Activated CD4-positive, CD25-positive, alpha-beta regulatory T cell treated with anti-CD3 and anti-CD28 coated beads, Interleukin-2, amount 50 U/mL, for 72 hours (primary cell): ENCODE measurements around the gene PCDHA9.

ENCODE experiments used
- DNase-seq: peaks from one replicate; pipeline ENCODE4 v3.0.0; 2021

The PCDHA9 gene

DNA sequence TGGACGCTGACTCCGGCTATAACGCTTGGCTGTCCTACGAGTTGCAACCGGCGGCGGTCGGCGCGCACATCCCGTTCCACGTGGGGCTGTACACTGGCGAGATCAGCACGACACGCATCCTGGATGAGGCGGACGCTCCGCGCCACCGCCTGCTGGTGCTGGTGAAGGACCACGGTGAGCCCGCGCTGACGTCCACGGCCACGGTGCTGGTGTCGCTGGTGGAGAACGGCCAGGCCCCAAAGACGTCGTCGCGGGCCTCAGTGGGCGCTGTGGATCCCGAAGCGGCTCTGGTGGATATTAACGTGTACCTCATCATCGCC lies 29.0 kb downstream of the PCDHA9 start:
- DNase-seq: no peak

DNA sequence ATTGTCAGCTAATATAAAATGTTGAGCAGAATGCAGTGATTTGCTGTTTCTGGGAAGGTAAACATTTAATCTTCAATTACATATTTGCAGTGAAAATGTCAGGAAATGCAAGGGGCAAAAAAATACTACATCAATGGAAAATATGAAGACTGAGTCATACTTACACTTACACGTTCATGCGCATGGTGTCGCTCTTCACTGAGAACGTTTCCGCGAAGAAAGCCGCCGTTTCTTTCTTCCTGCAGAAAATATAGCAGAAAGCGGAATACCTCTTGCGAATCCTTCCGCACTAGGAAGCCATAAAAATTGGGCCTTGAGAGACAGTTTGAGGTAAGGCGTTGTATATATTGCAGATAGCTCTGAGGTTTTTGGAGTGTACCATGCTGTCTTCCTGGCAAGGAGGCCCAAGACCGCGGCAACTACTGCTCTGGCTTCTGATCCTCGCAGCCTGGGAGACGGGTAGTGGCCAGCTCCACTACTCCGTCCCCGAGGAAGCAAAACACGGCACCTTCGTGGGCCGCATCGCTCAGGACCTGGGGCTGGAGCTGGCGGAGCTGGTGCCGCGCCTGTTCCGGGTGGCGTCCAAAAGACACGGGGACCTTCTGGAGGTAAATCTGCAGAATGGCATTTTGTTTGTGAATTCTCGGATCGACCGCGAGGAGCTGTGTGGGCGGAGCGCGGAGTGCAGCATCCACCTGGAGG lies 33.9 kb downstream of the PCDHA9 start, which contains the start of gene PCDHA13:
Gene PCDHA13 (plus strand): TSS at position 236 of the 702 bp plus-strand sequence. CDS start 145 bp downstream, at position 381.
- DNase-seq: no peak

- no peak for DNase-seq
Observed at GRCh38 chr5:140882591-140882899, 34.4 kb downstream of the PCDHA9 start.

GRCh38 chr5:140883373-140883772 lies 35.2 kb downstream of the PCDHA9 start:
- DNase-seq: no peak

- DNase-seq: no peak
Observed at GRCh38 chr5:140883927-140884697, 35.9 kb downstream of the PCDHA9 start.
